ENCODE data around the gene ABR.

Gene ABR

DNA sequence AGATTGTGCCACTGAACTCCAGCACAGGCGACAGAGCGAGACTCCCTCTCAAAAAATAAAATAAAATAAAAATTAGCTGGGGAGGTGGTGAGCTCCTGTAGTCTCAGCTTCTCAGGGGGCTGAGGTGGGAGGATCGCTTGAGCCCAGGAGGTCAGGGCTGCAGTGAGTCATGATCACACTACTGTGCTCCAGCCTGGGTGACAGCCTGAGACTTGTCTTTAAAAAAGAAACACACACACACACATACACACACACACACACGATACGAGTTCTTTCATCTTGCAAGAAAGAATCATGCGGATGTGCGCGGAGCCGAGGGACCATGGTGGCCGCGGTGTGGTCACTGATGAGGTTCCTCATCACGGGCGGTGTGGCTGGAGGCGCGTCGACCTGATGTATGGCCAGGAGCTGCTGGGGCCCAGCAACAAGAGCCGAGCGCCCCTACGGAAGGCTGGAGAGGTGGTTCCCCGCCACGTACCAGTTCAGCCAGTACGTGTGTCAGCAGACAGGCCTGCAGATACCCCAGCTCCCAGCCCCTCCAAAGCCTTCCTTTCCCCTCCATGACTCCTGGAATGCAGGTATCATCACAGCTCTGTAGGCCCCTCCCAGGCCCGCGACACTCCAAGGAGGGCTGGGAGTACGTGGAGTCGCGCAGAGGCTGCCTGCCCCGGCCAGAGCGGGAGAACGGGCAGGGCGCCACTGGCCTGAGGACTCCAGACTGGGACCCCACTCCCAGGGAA lies 220.9 kb downstream of the ABR start:
- no peak for DNase-seq (ENCODE audit: low read depth)

DNA sequence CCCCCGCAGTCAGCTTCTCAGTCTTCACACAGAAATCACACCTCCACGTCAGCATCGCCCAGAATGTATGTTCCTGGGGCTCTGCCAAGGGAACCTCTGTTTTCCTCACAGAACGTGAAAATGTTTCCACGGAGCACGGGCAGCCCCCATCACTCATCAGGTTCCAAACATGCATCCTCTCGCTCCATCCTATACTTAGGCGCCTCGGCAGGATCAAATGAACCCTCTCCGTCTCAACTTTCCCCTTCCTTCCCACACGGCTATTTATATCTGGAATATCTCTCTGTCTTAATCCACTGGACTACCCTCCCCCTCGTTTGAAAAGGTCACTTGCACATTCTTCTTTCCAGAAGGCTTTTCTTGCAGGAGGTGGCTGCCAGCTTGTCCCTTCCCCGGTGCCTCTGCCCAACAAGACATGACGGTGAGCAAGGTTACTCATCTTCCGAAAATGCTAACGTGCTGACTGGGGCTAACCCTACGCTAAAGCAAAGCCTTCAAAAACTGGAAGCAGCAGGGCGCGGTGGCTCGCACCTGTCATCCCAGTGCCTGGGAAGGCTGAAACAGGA lies 221.8 kb downstream of the ABR start:
- DNase-seq (ENCODE audit: low read depth) = no peak

DNA sequence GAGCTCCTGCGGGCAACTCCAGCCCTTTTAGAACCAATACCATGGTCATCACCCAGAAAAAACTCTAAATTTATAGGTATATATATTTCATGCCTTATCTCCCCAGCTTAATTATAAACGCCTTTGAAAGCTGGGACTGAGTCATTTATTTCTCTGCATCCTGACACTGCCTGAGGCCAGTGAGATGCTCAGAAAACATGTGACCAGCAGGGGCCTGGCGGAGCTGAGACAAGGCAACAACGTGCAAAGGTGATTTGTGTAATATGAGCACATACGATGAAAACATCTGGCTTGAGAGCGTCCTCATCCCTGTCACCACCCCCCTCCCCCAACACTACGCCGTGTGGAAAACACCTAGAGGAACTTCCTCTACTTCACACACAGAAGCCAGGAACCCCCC lies 222.9 kb downstream of the ABR start:
- peak; percentile 90 for DNase-seq (ENCODE audit: low read depth)

DNA sequence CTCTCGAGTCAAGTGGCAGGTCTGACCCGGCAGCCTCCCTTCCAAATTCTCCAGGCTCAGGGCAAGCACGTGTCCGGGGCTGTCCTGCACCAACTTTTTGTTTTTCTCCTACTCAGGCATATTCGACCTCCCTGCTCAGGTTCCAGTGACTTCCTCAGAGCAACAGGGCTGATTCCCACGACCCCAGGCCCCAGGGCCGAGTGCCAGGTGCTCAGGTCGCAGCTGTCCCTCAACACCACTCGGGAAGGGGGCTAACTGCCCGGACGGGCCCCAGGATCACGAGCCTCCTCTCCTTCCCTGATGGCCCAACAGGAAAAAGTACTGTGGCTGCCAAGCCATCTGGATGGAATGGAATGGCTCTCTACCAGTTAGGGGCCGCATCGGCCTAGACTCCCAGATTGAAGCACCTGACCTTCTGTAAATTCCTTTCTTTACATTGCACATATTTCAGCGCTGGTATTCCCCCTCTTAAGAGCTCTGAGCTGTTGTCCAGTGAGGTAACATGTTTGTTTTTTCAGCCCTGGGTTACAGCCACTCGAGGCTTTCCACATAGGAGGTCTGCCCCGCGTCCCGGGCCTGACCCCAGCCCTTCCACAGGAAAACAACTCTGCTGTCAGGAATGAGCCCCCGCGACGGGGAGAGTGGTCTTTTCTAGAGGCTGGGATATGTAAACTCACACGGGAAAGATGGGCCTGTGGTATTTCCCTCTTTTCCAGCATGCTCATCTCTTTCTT lies 225.2 kb downstream of the ABR start:
- peak; percentile 34 for DNase-seq (ENCODE audit: low read depth)

DNA sequence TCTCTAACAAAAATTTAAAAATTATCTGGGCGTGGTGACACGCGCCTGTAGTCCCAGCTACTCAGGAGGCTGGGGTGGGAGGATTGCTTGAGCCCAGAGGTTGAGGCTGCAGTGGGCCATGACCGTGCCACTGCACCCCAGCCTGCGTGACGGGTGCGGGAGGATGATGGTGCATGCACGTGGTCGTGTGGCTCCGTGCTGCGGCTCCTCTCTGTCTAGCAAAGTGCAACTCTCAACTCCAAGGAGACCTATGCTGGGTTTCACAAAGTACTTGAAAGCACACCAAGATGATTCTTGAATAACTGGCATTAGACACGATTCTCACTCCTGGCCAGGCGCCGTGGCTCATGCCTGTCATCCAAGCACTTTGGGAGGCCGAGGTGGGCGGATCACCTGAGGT lies 226.0 kb downstream of the ABR start:
- DNase-seq (ENCODE audit: low read depth) = no peak

All from ELR (cell line).